ENCODE results near the gene PDLIM1.

Gene PDLIM1

DNA sequence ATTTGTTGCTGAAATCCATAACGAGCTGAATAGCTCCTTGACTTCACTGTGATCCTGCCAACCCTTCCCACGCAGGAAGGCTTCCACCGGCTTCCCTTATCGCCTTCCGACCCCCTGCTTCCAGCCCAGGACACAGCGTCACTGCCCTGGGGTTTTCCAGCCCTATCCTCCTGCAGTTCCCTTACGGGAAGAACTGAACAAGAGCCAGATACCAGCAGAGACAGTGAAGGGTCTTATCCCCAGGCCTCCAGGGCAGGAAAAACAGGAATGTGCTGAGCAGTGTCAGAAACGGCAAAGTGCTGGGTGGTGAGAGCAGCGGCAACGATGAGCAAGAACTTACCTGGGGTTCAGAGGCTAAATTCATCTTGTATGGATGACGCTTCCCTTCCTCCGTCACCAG is 22.4 kb downstream of the PDLIM1 start:
- no peak overlapping the region for H3K9ac ChIP-seq (ENCODE audit: low read length)
- H3K27me3 ChIP-seq (replicated peaks; ENCODE audit: insufficient read depth, low read length): no peaks in the 10 kb centered on the region
- no peaks in the 10 kb centered on the region for H3K9me2 ChIP-seq (replicated peaks; ENCODE audit: insufficient read depth, low read length)
- H3F3A ChIP-seq (ENCODE audit: insufficient read depth, low read length): no peaks in the 10 kb centered on the region
- no peak for DNase-seq
- TF ChIP-seq, protein P1, sequence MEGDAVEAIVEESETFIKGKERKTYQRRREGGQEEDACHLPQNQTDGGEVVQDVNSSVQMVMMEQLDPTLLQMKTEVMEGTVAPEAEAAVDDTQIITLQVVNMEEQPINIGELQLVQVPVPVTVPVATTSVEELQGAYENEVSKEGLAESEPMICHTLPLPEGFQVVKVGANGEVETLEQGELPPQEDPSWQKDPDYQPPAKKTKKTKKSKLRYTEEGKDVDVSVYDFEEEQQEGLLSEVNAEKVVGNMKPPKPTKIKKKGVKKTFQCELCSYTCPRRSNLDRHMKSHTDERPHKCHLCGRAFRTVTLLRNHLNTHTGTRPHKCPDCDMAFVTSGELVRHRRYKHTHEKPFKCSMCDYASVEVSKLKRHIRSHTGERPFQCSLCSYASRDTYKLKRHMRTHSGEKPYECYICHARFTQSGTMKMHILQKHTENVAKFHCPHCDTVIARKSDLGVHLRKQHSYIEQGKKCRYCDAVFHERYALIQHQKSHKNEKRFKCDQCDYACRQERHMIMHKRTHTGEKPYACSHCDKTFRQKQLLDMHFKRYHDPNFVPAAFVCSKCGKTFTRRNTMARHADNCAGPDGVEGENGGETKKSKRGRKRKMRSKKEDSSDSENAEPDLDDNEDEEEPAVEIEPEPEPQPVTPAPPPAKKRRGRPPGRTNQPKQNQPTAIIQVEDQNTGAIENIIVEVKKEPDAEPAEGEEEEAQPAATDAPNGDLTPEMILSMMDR (IDR thresholded peaks at IDR 0.05; ENCODE audit: low read length): no peak
- TF ChIP-seq EZH2 (optimal IDR thresholded peaks at IDR 0.05; ENCODE audit: low read depth, low read length) (no peak), EZH2phosphoT487 (IDR thresholded peaks at IDR 0.05; ENCODE audit: low read length) (no peak)
- H3K79me2 ChIP-seq (ENCODE audit: low read length): peaks cover 24% of the 10 kb centered on the region
- H3K4me3 ChIP-seq (ENCODE audit: low read length): no peak overlapping the region
- H3K9me3 ChIP-seq (replicated peaks; ENCODE audit: insufficient read depth, low read length): no peaks in the 10 kb centered on the region
- no peak overlapping the region for H3K27ac ChIP-seq (ENCODE audit: low read length)
- H2AFZ ChIP-seq (ENCODE audit: low read length): no peak overlapping the region
- no peak overlapping the region for H3K4me2 ChIP-seq (ENCODE audit: low read depth, low read length)
- 0 out of 2 replicates have a peak, but pooled peaks cover 4% of the 10 kb centered on the region for H3K36me3 ChIP-seq (replicated peaks; ENCODE audit: insufficient read depth, low read length)
- H4K20me1 ChIP-seq (ENCODE audit: insufficient read depth, low read length): no peaks in the 10 kb centered on the region
- H3K4me1 ChIP-seq (ENCODE audit: low read length): peaks cover 21% of the 10 kb centered on the region

DNA sequence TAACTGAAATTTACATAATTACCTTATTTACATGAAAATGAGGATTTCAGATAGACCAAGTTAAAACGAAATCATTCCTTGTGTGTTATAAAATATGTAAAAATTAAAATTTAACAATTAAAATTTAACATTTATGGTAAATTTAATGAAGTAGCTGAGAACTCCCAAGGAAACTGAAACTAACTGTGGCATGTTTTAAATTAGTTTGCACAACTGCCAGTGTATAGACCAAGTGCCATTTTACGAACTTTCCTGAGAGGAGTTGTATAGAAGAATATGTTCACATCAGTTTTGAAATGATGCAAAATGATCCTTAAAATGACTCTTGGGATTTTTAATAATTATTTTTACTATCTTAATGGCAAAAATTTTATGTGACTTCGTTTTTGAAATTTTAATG is 23.6 kb downstream of the PDLIM1 start:
- TF ChIP-seq, protein P1 (IDR thresholded peaks at IDR 0.05; ENCODE audit: low read length): no peak
- no peak for TF ChIP-seq EZH2phosphoT487 (IDR thresholded peaks at IDR 0.05; ENCODE audit: low read length)
- no peak for TF ChIP-seq EZH2 (optimal IDR thresholded peaks at IDR 0.05; ENCODE audit: low read depth, low read length)
- Histone ChIP-seq H3K27ac (ENCODE audit: low read length) (no peak overlapping the region), H3K4me2 (ENCODE audit: low read depth, low read length) (no peak overlapping the region), H4K20me1 (ENCODE audit: insufficient read depth, low read length) (no peaks in the 10 kb centered on the region), H3K9ac (ENCODE audit: low read length) (no peak overlapping the region), H2AFZ (ENCODE audit: low read length) (no peak overlapping the region), H3K36me3 (replicated peaks; ENCODE audit: insufficient read depth, low read length) (0 out of 2 replicates have a peak, but pooled peaks cover 4% of the 10 kb centered on the region), H3K9me2 (replicated peaks; ENCODE audit: insufficient read depth, low read length) (no peaks in the 10 kb centered on the region), H3K4me3 (ENCODE audit: low read length) (no peak overlapping the region), H3K79me2 (ENCODE audit: low read length) (peaks cover 15% of the 10 kb centered on the region; the same call in 1 of the 2 replicates), H3K27me3 (replicated peaks; ENCODE audit: insufficient read depth, low read length) (no peaks in the 10 kb centered on the region), H3K4me1 (ENCODE audit: low read length) (peaks cover 29% of the 10 kb centered on the region), H3F3A (ENCODE audit: insufficient read depth, low read length) (no peaks in the 10 kb centered on the region), H3K9me3 (replicated peaks; ENCODE audit: insufficient read depth, low read length) (no peaks in the 10 kb centered on the region)
- no peak for DNase-seq

DNA sequence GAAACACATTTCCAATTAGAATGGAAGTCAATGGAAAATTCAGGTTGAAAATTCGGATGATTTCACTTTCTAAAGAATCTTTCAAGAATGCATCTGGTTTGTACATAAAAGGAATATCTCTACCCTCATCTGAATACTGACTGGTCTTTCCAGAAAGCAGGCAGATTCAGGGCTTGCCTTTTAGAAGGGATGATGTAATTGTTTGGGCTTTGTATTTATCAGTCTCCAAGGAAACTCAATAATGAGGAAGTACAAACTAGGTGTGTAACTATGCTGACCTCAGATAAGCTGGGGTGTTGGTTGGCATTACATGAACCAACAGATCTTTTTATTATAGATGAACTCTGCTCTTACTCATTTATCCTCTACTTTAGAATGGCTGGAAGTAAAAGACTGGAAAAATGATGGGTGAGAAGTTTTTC is 24.1 kb downstream of the PDLIM1 start:
- Histone ChIP-seq H3K27me3 (replicated peaks; ENCODE audit: insufficient read depth, low read length) (no peaks in the 10 kb centered on the region), H3K4me3 (ENCODE audit: low read length) (no peak overlapping the region), H3K4me1 (ENCODE audit: low read length) (peaks cover 35% of the 10 kb centered on the region), H2AFZ (ENCODE audit: low read length) (no peak overlapping the region), H3K9me2 (replicated peaks; ENCODE audit: insufficient read depth, low read length) (no peaks in the 10 kb centered on the region), H3K36me3 (replicated peaks; ENCODE audit: insufficient read depth, low read length) (0 out of 2 replicates have a peak, but pooled peaks cover 4% of the 10 kb centered on the region), H3K27ac (ENCODE audit: low read length) (peak overlapping the region; percentile 13; the same call in 1 of the 2 replicates), H3K79me2 (ENCODE audit: low read length) (peaks cover 15% of the 10 kb centered on the region; the same call in 1 of the 2 replicates), H4K20me1 (ENCODE audit: insufficient read depth, low read length) (no peaks in the 10 kb centered on the region), H3K9me3 (replicated peaks; ENCODE audit: insufficient read depth, low read length) (no peaks in the 10 kb centered on the region), H3F3A (ENCODE audit: insufficient read depth, low read length) (no peaks in the 10 kb centered on the region), H3K9ac (ENCODE audit: low read length) (no peak overlapping the region), H3K4me2 (ENCODE audit: low read depth, low read length) (no peak overlapping the region)
- DNase-seq: no peak
- TF ChIP-seq, protein P1 (IDR thresholded peaks at IDR 0.05; ENCODE audit: low read length): no peak
- TF ChIP-seq EZH2phosphoT487 (IDR thresholded peaks at IDR 0.05; ENCODE audit: low read length): no peak
- TF ChIP-seq EZH2 (optimal IDR thresholded peaks at IDR 0.05; ENCODE audit: low read depth, low read length): no peak
